SK-N-SH treated with all-trans-retinoic acid at 6 μM for 48 hours (cell line): ENCODE data around the gene ASB2.

ENCODE experiments used
- ARNTL ChIP-seq: fragments of 450-650 bp; formaldehyde crosslinking; IDR thresholded peaks from 2 replicates; pipeline ENCODE4 v1.5.0; 2020; ENCODE audit warnings: low read depth, mild to moderate bottlenecking, moderate library complexity, borderline replicate concordance
- CSRNP3 ChIP-seq: fragments of 250-450 bp; sonication (Bioruptor Pico); IDR thresholded peaks from 2 replicates; pipeline ENCODE4 v1.5.1; 2021; ENCODE audit warnings: mild to moderate bottlenecking, moderate library complexity
- ESRRG ChIP-seq: fragments of 250-450 bp; sonication (Bioruptor Pico); IDR thresholded peaks from 2 replicates; pipeline ENCODE4 v1.6.1; 2021; ENCODE audit warnings: mild to moderate bottlenecking
- GLIS3 ChIP-seq: fragments of 250-450 bp; sonication (Bioruptor Pico); IDR thresholded peaks from 2 replicates; pipeline ENCODE4 v1.5.0; 2020; ENCODE audit warnings: mild to moderate bottlenecking, moderate library complexity
- PATZ1 ChIP-seq: fragments of 250-450 bp; sonication (Bioruptor Pico); IDR thresholded peaks from 2 replicates; pipeline ENCODE4 v1.8.0; 2020; ENCODE audit warnings: mild to moderate bottlenecking, moderate library complexity, borderline replicate concordance
- POU6F1 ChIP-seq: fragments of 250-450 bp; sonication (Bioruptor Pico); IDR thresholded peaks from 2 replicates; pipeline ENCODE4 v1.8.0; 2021; ENCODE audit warnings: low read depth, mild to moderate bottlenecking, moderate library complexity, borderline replicate concordance
- RARB ChIP-seq: fragments of 250-450 bp; sonication (Bioruptor Pico); IDR thresholded peaks from 2 replicates; pipeline ENCODE4 v1.8.0; 2021; ENCODE audit warnings: mild to moderate bottlenecking, moderate library complexity
- TCF4 ChIP-seq: fragments of 250-450 bp; sonication (Bioruptor Pico); IDR thresholded peaks from 2 replicates; pipeline ENCODE4 v1.8.0; 2021; ENCODE audit warnings: mild to moderate bottlenecking, moderate library complexity, borderline replicate concordance
- TOX ChIP-seq: fragments of 250-450 bp; sonication (Bioruptor Pico); IDR thresholded peaks from 2 replicates; pipeline ENCODE4 v1.8.0; 2021; ENCODE audit warnings: mild to moderate bottlenecking, moderate library complexity, borderline replicate concordance
- ZC3H10 ChIP-seq: fragments of 250-450 bp; sonication (Bioruptor Pico); IDR thresholded peaks from 2 replicates; pipeline ENCODE4 v1.5.1; 2021; ENCODE audit warnings: mild to moderate bottlenecking, moderate library complexity
- ZFP3 ChIP-seq: fragments of 250-450 bp; sonication (Bioruptor Pico); IDR thresholded peaks from 2 replicates; pipeline ENCODE4 v1.5.0; 2020; ENCODE audit warnings: mild to moderate bottlenecking, moderate library complexity
- ZFP30 ChIP-seq: fragments of 450-650 bp; formaldehyde crosslinking; IDR thresholded peaks from 2 replicates; pipeline ENCODE4 v1.5.0; 2022; ENCODE audit warnings: mild to moderate bottlenecking, moderate library complexity
- ZNF565 ChIP-seq: fragments of 450-650 bp; formaldehyde crosslinking; conservative IDR thresholded peaks from 2 replicates; pipeline ENCODE4 v1.5.0; 2020; ENCODE audit warnings: low read depth, mild to moderate bottlenecking, moderate library complexity

- TF ChIP-seq TCF4 (CRISPR knock-in tag) (no peak), ZC3H10 (no peak), ZNF565 (CRISPR knock-in tag) (no peak), POU6F1 (CRISPR knock-in tag) (no peak), GLIS3 (CRISPR knock-in tag) (no peak), RARB (CRISPR knock-in tag) (no peak), TOX (CRISPR knock-in tag) (no peak), CSRNP3 (no peak), ZFP3 (CRISPR knock-in tag) (no peak), ESRRG (CRISPR knock-in tag) (no peak), PATZ1 (CRISPR knock-in tag) (no peak), ARNTL (no peak), ZFP30 (CRISPR knock-in tag) (no peak)
Observed at GRCh38 chr14:93892923-93893558, 83.3 kb downstream of the ASB2 start.
